ENCODE measurements around the gene CDK5RAP2. TPM values are rescaled to one million over a fixed set of nuclear protein-coding genes. Genes with fewer than 3 reads are reported as not detected.
"Not testable (repeated sequence)": the region's sequence is repeated elsewhere in the genome, so short reads cannot be mapped to it uniquely, and the experiment has no call there.

Gene CDK5RAP2
- total RNA-seq = 59.8 and 60.7 TPM in 2 replicates

DNA sequence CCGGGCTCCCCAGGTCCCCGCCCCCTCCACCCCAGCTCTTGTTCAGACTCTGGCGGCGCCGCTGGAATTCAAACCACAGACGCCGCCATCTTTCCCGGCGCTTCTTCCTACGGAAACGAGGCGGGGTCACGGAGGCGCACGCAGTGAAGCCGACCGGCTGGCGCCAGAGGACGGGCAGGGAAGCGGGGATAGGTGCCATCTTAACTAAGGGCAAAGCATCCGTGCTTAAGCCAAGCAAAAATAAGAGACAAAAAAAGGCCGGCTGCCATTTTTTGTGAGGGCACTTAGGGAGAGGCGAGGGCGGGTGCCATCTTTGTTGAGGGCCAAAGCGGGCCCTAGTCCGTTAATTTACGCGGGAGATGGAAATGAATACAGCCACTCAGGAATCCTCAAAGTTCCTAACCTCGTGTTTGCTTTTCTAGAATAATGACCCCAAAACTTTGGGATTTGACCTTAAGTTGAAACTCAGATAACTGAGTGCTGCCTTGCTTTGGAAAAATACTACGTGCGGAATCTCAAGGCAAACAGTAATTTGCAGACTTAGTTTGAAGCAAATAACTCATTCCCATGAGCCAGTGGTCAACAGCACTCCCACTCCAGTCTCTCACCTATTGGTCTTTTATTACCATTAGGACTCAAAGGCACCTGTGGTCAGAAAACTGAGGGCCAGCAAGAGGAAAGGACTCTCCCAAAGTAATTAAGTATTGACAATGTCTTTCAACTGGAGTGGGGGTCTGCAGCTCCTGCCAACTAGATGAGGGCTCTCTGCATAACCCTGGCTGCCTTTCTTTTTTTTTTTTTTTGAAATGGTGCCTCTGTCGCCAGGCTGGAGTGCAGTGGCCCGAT is at the start of gene CDK5RAP2:
Gene CDK5RAP2 (minus strand): TSS at position 117 of the 846 bp plus-strand sequence. CDS start 189 bp downstream, outside the sequence.
- peak; percentile 91 for DNase-seq (ENCODE audit: low spot score)
- Mint-ChIP-seq H3K4me3 (ENCODE audit: low read depth) (peak within 1 kb of the TSS; percentile 97), H3K27me3 (ENCODE audit: low read depth) (no peaks in the 10 kb centered on the region), H3K36me3 (ENCODE audit: low read depth) (peaks cover 29% of the 10 kb centered on the region), H3K9me3 (peaks cover 8% of the 10 kb centered on the region), H3K4me1 (ENCODE audit: low read depth) (peaks cover 41% of the 10 kb centered on the region), H3K27ac (peak within 1 kb of the TSS; percentile 93)
- intact Hi-C loops (cut with micrococcal nuclease) = loop anchor here (1.0 kb wide), 1 partner anchor 213 kb away; the partner anchor contains the start of gene FBXW2

GRCh38 chr9:120628925-120629497 is 49.0 kb upstream of the CDK5RAP2 start:
- H3K4me1 Mint-ChIP-seq (ENCODE audit: low read depth); H3K27ac Mint-ChIP-seq; DNase-seq (ENCODE audit: low spot score); H3K36me3 Mint-ChIP-seq (ENCODE audit: low read depth); intact Hi-C loops (cut with micrococcal nuclease); H3K9me3 Mint-ChIP-seq; H3K27me3 Mint-ChIP-seq (ENCODE audit: low read depth); H3K4me3 Mint-ChIP-seq (ENCODE audit: low read depth): not testable (repeated sequence)

DNA sequence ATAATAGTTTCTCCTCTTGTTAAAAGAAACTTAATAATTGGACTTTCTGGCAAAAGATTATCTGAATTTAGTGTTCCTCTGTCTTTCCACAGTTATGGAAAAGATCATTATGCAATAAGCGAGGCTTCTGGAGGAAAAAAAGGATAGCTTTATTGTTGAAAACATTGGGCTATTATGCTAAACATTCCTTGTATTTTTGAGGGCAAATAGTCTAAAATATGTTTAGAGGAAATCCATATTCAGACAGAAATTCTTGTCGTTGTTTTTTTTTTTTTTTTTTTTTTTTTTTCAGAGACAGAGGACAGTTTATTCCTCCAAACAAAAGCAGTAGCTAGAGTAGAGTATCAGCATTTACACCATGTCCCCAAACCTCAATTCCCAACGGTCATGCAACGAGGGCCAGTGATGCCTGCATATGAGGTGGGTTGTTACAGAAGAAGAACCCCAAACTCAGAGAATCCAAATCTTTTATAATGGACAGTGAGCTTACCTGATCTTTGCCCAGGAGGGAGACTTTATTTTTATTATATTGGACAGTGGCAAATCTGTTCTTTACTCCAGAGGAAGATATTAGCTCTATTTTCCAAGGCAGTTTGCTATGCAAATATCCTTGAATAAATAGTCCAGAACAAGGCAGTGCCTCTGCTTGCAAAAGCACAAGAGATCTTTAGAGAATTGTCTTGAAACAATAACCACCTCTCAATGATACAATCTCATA is 48.4 kb upstream of the CDK5RAP2 start:
- no peaks in the 10 kb centered on the region for H3K9me3 Mint-ChIP-seq
- intact Hi-C loops (cut with micrococcal nuclease) = no loop called here
- H3K36me3 Mint-ChIP-seq (ENCODE audit: low read depth) = no peaks in the 10 kb centered on the region
- no peak for DNase-seq (ENCODE audit: low spot score)
- H3K4me3 Mint-ChIP-seq (ENCODE audit: low read depth) = no peak overlapping the region
- peaks cover 10% of the 10 kb centered on the region for H3K4me1 Mint-ChIP-seq (ENCODE audit: low read depth)
- H3K27me3 Mint-ChIP-seq (ENCODE audit: low read depth) = peaks cover 7% of the 10 kb centered on the region
- no peak overlapping the region for H3K27ac Mint-ChIP-seq

DNA sequence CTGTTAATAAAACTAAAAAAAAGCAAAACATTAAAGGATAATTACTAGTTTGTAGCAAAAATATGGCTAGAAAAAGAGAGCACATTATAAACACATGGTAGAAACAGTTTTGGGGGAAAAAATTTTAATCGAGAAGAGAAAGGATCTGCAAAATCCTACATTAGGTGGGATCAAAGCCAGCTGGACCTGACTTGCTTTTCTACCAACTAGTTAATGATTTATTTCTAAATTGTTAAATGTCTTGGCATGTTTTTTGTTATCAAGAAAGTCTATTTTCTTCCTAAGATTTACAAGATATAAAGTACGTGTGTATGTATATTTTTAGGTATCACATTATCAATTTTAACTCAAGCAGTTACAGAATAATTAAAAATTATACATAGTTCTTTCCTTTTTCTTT is 47.1 kb upstream of the CDK5RAP2 start:
- Mint-ChIP-seq H3K9me3 (no peaks in the 10 kb centered on the region), H3K27me3 (ENCODE audit: low read depth) (no peaks in the 10 kb centered on the region), H3K4me3 (ENCODE audit: low read depth) (no peak overlapping the region), H3K36me3 (ENCODE audit: low read depth) (no peaks in the 10 kb centered on the region), H3K27ac (no peak overlapping the region), H3K4me1 (ENCODE audit: low read depth) (peaks cover 10% of the 10 kb centered on the region)
- intact Hi-C loops (cut with micrococcal nuclease) = no loop called here
- DNase-seq (ENCODE audit: low spot score) = no peak

DNA sequence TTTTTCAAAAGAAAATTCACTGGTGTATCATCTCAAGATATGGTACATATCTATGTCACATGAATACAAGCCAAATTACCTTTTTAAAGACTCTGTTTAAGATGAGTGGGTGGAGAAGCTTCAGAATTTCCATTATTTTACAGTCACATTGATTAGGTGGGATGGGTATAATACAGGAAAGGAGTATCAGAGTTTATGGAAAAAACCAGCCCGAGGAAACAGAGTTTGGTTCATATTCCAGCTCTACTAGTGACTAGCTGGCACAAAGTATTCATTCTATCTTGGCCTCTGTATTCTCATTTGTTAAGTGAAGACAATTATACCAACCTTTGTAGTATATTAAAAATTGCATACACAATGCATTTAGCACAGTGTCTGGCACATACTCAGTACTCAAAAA is 46.5 kb upstream of the CDK5RAP2 start:
- peaks cover under 1% of the 10 kb centered on the region for H3K36me3 Mint-ChIP-seq (ENCODE audit: low read depth)
- no peak overlapping the region for H3K27ac Mint-ChIP-seq
- H3K27me3 Mint-ChIP-seq (ENCODE audit: low read depth) = no peaks in the 10 kb centered on the region
- DNase-seq (ENCODE audit: low spot score) = no peak
- peaks cover 10% of the 10 kb centered on the region for H3K4me1 Mint-ChIP-seq (ENCODE audit: low read depth)
- intact Hi-C loops (cut with micrococcal nuclease) = no loop called here
- H3K4me3 Mint-ChIP-seq (ENCODE audit: low read depth) = no peak overlapping the region
- no peaks in the 10 kb centered on the region for H3K9me3 Mint-ChIP-seq

GRCh38 chr9:120625222-120625621 is 45.3 kb upstream of the CDK5RAP2 start:
- intact Hi-C loops (cut with micrococcal nuclease) = no loop called here
- peaks cover 10% of the 10 kb centered on the region for H3K4me1 Mint-ChIP-seq (ENCODE audit: low read depth)
- H3K9me3 Mint-ChIP-seq = no peaks in the 10 kb centered on the region
- H3K27me3 Mint-ChIP-seq (ENCODE audit: low read depth) = no peaks in the 10 kb centered on the region
- H3K4me3 Mint-ChIP-seq (ENCODE audit: low read depth) = no peak overlapping the region
- H3K27ac Mint-ChIP-seq = no peak overlapping the region
- no peak for DNase-seq (ENCODE audit: low spot score)
- H3K36me3 Mint-ChIP-seq (ENCODE audit: low read depth) = peaks cover 5% of the 10 kb centered on the region

GRCh38 chr9:120622790-120623189 is 42.8 kb upstream of the CDK5RAP2 start:
- H3K27ac Mint-ChIP-seq = no peak overlapping the region
- peaks cover 5% of the 10 kb centered on the region for H3K36me3 Mint-ChIP-seq (ENCODE audit: low read depth)
- no peaks in the 10 kb centered on the region for H3K9me3 Mint-ChIP-seq
- no peak overlapping the region for H3K4me3 Mint-ChIP-seq (ENCODE audit: low read depth)
- DNase-seq (ENCODE audit: low spot score) = no peak
- peaks cover 15% of the 10 kb centered on the region for H3K4me1 Mint-ChIP-seq (ENCODE audit: low read depth)
- intact Hi-C loops (cut with micrococcal nuclease) = no loop called here
- H3K27me3 Mint-ChIP-seq (ENCODE audit: low read depth) = no peaks in the 10 kb centered on the region

DNA sequence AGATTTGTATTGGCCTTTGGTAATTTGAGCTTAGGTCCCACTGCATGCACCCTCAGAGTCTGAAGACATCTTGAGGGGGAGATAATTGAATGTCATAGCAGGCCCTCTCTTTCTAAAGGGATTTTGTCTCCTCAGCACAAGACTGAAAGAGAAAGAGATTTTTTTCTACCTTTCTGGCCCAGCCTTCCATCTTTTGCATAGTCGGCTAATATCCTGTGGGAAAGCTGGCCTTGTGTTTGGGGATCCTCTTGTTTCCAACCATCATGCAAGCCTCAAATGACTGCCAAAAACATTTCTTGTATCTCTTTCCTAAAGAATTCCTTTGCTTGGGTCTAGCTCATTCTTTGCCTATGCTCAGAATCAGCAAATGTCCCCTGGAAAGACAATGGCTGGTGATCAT is 42.0 kb upstream of the CDK5RAP2 start:
- no peak for DNase-seq (ENCODE audit: low spot score)
- peaks cover 5% of the 10 kb centered on the region for H3K36me3 Mint-ChIP-seq (ENCODE audit: low read depth)
- intact Hi-C loops (cut with micrococcal nuclease) = no loop called here
- no peak overlapping the region for H3K4me3 Mint-ChIP-seq (ENCODE audit: low read depth)
- peaks cover 18% of the 10 kb centered on the region for H3K4me1 Mint-ChIP-seq (ENCODE audit: low read depth)
- H3K27me3 Mint-ChIP-seq (ENCODE audit: low read depth) = no peaks in the 10 kb centered on the region
- no peaks in the 10 kb centered on the region for H3K9me3 Mint-ChIP-seq
- no peak overlapping the region for H3K27ac Mint-ChIP-seq

DNA sequence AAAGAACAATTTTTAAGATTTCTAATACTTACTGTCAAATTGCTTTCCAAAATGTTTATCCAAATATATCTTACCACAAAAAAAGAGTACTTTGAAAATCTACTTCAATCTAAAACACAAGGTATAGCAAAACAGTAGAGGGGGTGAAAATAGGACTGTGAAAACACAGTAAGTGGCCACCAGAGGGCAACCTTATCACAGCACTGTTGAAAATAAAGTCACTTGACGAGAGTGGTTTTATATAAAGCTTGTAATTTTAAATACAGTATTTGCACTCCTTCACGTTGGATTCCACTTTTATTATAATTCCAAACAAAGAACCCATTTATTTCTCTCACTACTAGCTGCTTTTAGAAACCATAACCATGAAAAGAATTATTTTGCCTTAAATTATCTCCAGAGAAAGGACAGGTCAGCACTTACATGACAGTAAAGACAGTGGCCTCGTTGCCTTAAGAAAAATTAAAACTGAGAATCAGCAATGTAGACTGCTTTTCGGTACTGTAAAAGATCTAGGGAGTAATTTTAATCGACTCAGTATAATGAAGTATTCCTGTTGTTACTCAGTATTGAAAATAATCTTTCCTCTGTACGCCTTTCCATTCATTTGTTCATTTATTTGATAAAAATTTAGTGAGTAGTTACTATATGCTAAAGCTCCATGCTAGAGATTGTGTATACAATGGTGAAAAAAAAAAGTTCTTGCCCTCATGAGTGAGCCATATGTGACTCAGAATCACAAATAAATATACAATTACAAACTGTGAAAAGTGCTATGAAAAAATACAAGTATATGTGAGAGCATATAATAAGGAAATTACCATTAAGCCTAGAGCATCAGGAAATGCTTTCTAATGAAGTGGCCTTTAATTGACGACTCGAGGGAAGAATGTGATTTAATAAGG is 40.0 kb upstream of the CDK5RAP2 start:
- intact Hi-C loops (cut with micrococcal nuclease) = loop anchor here (5.0 to 10.0 kb wide), 3 partner anchors 95 to 445 kb away; partner anchors contain the start of gene MEGF9
- Mint-ChIP-seq H3K9me3 (no peaks in the 10 kb centered on the region), H3K27me3 (ENCODE audit: low read depth) (no peaks in the 10 kb centered on the region), H3K36me3 (ENCODE audit: low read depth) (peaks cover 5% of the 10 kb centered on the region), H3K27ac (no peak overlapping the region), H3K4me3 (ENCODE audit: low read depth) (no peak overlapping the region), H3K4me1 (ENCODE audit: low read depth) (peaks cover 8% of the 10 kb centered on the region)
- peak; percentile 33 for DNase-seq (ENCODE audit: low spot score)

DNA sequence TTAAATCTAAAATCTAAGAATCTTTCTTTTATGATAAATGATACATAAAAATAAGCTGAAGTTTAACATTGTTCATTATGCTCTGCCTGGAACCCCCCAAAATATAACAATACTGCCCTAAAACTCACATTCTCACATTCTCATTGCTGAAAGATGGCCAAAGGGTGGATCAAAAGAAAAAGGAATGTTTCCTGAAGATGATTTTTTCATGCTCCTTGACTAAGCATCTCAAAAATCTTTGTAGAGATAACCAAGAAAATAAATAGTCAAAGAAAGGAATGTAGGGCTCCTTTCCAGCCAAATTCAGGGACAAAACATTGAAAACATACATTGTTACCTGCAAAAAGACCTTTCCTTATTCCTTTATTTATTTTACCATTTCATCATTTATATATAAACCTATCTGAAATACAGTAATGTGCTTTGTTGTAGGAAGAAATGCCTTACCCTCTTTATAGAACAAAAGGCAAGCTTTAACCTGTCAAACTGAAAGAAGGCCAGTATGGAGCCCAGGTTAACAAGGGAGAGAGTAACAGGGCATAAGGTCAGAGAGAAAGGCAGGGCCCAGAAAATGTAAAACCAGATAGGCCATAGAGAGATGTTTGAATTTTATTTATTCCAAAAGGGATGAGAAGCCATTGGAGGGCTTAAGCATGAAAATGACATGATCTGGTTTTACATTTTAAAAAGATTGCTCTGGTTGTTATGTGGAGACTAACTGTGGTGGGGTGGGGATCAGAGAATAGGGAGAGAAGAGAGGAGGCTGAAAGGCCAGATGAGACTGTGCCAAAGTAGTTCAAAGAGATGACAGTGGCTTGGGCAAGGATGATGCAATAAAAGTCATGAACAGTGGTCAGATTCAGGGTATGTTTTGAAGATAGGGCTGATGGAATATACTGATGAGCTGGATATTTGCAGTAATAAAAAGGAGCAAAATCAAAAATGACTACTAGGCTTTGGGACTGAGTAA is 37.3 kb upstream of the CDK5RAP2 start:
- no peak for DNase-seq (ENCODE audit: low spot score)
- intact Hi-C loops (cut with micrococcal nuclease) = loop anchor here (5.0 to 10.0 kb wide), 3 partner anchors 98 to 448 kb away; partner anchors contain the start of gene MEGF9
- H3K9me3 Mint-ChIP-seq = no peaks in the 10 kb centered on the region
- no peak overlapping the region for H3K4me3 Mint-ChIP-seq (ENCODE audit: low read depth)
- peaks cover 8% of the 10 kb centered on the region for H3K4me1 Mint-ChIP-seq (ENCODE audit: low read depth)
- H3K27ac Mint-ChIP-seq = no peak overlapping the region
- H3K27me3 Mint-ChIP-seq (ENCODE audit: low read depth) = no peaks in the 10 kb centered on the region
- peaks cover 5% of the 10 kb centered on the region for H3K36me3 Mint-ChIP-seq (ENCODE audit: low read depth)

GRCh38 chr9:120612218-120612617 is 32.3 kb upstream of the CDK5RAP2 start:
- Mint-ChIP-seq H3K36me3 (ENCODE audit: low read depth) (peaks cover 4% of the 10 kb centered on the region), H3K27me3 (ENCODE audit: low read depth) (no peaks in the 10 kb centered on the region), H3K9me3 (no peaks in the 10 kb centered on the region), H3K4me1 (ENCODE audit: low read depth) (no peaks in the 10 kb centered on the region), H3K4me3 (ENCODE audit: low read depth) (no peak overlapping the region), H3K27ac (no peak overlapping the region)
- no peak for DNase-seq (ENCODE audit: low spot score)
- intact Hi-C loops (cut with micrococcal nuclease) = loop anchor here (10.0 kb wide), 2 partner anchors 103 to 453 kb away; partner anchors contain the start of gene MEGF9
